ENCODE data around the gene CRIM1.

DNA sequence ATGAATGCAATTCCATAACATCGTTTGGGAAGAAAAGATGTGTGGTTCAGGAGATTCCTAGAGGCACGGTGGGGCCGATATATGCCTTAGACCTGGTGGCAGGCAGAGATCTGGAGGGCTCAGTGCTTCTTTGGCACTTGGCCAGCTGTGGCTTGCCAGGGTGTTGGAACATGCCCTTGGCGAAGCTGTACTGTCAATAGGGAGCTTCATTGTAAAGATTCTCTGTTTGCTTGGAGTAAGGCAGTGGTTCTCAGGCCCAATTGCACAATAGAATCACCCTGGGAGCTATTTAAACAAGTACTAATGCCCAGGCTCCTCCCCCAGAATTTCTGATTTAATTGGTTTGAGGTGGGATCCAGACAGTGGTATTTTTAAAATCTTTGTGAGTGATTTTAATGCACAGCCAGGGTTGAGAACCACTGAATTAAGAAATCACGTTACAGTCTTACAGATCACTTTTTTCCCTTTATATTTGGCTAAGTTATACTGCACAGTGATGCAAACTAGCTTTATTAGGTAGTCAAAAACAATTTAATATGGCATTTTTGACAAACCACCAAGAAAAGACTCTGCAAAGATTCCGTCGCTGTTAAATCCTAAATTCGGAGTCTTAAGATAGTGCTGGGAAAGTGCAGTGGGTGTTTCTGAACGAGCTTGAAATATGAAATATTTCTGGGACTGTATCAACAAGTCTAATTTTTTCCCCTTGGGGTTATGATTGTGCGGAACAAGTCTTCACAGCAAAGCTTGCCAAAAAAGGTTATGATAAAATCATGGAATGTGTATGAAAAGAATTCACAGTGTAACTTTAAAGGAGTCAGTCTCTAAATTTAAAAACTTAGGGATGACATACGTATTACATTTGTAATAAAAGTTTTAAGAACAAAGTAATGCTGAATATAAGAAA is 78.0 kb downstream of the CRIM1 start:
- TF ChIP-seq EZH2 (IDR thresholded peaks at IDR 0.05; ENCODE audit: insufficient read depth, poor library complexity, severe bottlenecking) (no peak), EZH2phosphoT487 (IDR thresholded peaks at IDR 0.05; ENCODE audit: insufficient read depth, low read depth) (no peak)

All from GM23248 (cell line).